HG03095 (cell line): ENCODE measurements around the gene CNOT2.
"Not testable (repeated sequence)": the region's sequence is repeated elsewhere in the genome, so short reads cannot be mapped to it uniquely, and the experiment has no call there.

Experiments
- ATAC-seq: cut with Tn5 transposase; IDR thresholded peaks from one replicate; pipeline ENCODE4 v1.9.1; 2021; ENCODE audit warnings: moderate library complexity; ENCODE audit not compliant: unreplicated experiment

Gene CNOT2

DNA sequence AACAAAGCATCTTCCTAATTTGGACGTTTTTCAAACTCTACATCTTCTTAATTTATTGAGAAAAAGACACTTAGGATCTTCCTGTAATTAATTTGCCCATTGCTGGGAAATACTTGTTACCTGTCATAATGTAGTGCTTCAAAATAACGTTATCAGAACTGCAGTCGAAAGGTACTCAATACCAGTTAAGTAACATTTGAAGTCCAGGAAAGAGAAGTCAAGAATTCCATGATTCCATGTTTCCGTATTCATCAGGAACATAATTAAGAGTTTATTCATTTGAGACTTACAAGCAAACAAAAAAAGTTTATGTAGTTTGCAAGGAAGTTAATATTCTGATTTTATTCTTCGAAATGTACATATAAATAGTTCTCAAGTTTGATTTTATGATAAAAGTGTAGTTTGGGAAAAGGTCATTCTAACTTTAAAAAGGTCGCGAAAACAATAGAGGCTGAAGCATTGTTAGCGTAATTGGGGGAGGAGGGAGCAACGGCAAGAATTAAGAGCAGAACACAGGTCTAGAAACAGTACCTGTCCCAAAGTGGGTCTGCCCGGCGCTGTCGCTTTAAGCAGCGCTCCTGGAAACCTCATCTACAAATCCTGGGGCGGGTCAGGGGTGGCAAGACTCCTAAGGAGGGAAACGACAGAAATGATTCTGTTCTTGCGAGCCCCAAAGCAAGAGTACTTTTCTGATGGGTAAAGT, 121.6 kb downstream of the CNOT2 start:
- no peak for ATAC-seq

DNA sequence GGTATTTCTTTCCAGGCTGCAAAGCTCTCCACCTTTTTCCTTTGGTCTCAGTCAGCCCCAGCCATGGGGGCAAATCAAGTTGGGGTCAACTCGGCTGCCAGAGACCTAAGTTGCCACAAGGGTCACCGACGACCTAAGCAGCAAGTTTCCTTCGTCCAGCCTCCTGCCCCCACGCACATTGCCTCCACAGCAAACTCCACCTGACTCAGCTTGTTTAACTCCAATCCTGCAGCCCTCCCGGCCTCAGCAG, 122.1 kb downstream of the CNOT2 start:
- no peak for ATAC-seq

DNA sequence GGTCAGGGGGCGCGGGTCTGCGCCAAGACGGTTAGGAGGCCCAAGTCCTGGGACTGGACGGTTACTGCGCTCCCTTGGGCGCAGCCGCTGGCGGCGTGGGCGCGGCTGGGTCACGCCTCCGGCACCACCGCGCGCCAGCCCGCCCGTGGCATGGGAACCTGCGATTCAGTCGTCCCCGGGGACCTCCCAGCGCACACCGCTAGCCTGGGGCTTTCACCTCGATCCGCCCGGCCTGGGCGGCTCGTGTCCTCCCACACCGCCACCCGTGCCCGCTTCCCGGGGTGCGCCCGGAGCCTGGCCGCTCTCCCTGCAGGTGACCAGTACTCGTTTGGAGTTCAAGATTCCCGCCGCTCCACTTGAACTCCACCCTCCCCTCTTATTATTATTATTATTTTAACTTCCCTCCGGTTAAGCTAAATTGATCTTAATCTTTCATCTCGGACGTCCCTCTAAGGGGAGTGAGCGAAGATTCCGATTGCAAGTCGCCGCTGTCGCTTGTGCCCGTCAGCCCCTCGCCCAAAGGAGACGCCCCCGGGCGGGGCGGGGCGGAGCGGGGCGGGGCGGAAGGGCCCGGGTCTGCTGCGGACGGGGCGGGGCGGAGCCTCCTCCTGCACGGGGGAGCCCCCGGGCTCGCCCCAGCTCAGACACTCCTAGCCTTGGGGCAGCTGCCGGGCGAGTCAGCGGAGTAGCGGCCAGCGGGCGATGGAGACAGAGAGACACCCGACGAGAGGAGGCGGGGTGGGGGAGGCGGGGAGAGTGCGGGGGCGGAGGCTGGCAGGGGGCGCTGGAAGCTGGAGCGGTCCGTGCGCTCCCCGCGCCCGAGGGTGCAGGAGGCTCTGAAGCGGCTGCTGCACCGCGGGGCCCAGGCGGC, 122.7 kb downstream of the CNOT2 start, which contains the start of gene KCNMB4:
KCNMB4 (plus strand) TSS at position 643 of the 871 bp plus-strand sequence. CDS start 445 bp downstream, outside the sequence.
- ATAC-seq: peak; percentile 82

DNA sequence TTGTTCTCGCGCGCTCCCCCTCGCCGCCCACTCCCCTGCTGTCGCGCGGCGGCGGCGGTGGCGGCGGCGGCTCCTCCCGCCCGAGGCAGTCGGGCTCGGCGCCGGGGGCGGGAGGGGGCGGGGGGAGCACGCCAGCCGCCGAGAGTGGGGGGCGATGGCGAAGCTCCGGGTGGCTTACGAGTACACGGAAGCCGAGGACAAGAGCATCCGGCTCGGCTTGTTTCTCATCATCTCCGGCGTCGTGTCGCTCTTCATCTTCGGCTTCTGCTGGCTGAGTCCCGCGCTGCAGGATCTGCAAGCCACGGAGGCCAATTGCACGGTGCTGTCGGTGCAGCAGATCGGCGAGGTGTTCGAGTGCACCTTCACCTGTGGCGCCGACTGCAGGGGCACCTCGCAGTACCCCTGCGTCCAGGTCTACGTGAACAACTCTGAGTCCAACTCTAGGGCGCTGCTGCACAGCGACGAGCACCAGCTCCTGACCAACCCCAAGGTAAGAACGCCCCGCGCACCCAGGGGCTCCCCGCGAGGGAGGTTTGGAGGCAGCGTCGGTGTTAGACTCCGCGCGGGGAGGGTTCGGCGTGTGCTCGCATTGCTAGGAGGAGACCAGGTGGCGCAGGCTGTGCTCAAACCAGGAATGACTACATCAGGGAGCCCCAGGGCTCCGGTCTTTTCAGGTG, 123.5 kb downstream of the CNOT2 start:
- peak; percentile 37 for ATAC-seq

DNA sequence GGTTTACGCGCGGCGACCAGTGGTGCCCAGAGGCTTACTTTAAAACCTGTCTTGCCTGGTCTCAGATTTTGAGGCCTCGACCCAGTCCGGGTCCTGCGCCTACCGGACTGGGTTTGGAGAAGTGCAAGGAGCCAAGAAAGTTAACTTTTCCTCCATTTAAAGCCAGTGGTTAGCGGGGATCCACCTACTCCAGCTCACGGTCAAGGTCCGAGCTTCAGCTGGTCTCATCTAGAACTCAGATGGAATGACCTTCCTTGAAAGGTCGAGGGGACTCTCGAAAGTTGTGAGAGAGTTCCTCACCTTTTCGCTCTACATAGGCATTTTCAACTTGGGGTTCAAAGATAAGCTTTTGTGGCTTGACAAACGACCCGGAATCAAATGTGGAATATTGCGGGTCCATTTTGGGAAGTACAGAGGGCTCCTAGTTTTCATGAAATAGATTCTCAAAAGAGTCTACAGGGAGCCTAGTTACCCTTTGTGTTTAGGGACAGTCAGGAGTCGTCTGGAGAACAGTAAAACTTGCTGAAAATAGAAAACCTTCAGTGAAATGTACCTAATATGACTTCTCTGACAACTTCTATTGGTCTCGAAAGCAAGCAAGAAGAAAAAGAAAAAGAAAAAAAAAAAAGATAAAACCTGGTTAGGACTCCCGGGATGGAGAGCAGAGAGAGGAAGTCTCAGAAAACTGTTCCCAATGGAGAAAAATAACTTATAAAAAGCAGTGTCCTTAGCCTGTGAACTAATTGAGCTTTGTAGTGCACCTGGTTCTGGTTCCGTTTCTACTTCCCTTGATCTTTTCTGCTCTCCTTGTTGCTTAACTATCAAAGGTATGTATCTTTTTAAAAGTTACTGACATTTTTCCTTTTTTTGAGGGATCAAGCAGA, 124.3 kb downstream of the CNOT2 start:
- no peak for ATAC-seq

DNA sequence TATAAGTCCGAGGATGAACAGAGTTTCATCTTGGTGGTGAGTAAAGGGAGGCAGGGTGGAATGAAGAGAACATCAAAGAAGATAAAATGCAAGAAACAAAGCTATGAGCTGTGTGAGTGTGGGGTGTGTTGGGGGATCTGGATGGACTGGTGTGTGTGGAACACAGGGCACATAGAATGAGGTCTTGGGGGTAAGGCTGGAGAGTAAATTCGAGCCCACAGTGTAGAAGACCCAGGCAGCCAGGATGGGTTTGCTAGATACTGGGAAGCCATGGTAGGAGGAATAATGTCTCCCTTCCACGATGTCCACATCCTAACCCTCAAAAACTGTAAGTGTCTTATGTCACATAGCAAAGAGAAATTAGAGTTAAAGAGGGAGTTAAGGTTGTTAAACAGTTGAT, 129.6 kb downstream of the CNOT2 start:
- no peak for ATAC-seq

DNA sequence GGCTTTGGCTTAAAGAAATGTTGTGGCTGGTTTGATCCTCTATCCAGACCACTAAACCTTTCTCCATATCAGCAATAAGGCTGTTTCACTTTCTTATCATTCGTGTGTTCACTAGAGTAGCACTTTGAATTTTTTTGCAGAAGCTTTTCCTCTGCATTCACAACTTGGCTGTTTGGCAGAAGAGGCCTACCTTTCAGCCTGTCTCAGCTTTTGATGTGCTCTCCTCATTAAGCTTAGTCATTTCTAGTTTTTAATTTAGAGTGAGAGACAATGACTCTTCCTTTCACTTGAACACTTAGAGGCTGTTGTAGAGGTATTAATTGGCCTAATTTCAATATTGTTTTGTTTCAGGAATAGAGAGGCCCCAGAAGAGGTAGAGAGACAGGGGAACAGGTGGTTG, 136.6 kb downstream of the CNOT2 start:
- no peak for ATAC-seq

DNA sequence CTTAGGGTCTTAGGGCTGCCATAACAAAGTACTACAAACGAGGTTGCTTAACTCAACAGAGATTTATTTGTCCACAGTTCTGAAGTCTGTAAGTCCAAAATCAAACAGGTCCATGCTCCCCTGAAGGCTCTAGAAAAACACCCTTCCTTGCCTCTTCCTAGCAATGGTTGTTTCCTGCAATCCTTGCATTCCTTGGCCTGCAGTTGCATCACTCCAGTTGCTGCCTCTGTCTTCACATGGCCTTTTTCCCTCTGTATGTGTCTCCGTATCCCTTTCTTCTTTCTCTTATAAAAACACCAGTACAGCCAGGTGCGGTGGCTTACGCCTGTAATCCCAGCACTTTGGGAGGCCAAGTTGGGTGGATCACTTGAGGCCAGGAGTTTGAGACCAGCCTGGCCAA, 140.3 kb downstream of the CNOT2 start:
- ATAC-seq: no peak

DNA sequence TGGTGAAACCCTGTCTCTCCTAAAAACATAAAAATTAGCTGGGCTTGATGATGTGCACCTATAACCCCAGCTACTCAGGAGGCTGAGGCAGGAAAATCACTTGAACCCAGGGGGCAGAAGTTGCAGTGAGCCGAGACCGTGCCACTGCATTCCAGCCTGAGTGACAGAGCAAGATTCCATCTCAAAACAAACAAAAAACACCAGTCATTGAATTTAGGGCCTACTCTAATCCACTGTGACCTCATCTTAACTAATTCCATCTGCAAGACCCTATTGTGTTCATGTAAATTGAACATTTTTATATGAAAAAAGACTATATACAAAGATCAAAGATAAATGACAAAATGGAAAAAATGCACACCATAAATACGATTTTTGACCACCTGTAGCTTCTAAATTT, 140.7 kb downstream of the CNOT2 start:
- ATAC-seq: no peak

DNA sequence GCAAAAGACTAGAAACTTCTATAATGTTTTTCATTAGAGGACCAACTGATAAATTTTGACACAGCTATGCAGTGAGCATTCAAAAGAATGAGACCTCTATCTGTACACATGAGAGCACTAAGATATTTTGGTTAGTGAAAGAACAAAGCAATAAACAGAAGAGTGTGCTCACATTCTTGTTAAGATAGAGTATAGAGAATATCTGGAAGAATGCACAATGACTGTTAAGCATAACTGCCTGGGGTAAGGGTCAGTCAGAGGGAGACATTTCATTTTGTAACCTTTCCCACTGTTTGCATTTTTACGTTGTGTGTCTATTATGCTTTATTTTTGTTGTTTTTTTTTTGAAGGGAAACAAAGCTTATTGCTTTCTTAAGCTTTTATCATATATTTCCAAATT, 143.5 kb downstream of the CNOT2 start:
- ATAC-seq: no peak

DNA sequence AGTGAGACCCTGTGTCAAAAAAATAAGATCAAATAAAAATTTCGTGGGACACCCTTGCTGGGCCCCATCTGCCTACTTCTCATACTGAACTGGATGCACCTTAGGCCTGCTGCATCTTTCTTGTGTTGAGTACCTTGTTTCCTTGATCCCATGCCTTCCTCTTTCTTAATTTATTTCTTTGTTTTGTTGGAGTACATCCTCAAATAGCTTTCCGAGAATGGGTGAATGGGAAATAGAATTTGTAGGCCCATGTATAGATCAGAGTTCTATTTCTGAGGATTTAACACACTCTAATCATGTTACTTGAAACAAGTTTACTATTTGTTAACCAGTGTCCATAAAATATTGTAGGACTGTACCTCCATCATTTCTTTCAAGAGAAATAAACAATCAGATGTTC, 146.4 kb downstream of the CNOT2 start:
- no peak for ATAC-seq

DNA sequence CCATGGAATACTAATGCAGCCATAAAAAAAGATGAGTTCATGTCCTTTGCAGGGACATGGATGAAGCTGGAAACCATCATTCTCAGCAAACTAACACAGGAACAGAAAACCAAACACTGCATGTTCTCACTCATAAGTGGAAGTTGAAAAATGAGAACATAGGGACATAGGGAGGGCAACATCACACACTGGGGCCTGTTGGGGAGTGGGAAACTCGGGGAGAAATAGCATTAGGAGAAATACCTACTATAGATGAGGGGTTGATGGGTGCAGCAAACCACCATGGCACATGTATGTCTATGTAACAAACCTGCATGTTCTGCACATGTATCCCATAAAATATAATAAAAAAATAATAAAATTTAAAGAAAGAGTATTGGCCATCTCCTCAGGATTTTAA, 149.4 kb downstream of the CNOT2 start:
- not testable (repeated sequence) for ATAC-seq

DNA sequence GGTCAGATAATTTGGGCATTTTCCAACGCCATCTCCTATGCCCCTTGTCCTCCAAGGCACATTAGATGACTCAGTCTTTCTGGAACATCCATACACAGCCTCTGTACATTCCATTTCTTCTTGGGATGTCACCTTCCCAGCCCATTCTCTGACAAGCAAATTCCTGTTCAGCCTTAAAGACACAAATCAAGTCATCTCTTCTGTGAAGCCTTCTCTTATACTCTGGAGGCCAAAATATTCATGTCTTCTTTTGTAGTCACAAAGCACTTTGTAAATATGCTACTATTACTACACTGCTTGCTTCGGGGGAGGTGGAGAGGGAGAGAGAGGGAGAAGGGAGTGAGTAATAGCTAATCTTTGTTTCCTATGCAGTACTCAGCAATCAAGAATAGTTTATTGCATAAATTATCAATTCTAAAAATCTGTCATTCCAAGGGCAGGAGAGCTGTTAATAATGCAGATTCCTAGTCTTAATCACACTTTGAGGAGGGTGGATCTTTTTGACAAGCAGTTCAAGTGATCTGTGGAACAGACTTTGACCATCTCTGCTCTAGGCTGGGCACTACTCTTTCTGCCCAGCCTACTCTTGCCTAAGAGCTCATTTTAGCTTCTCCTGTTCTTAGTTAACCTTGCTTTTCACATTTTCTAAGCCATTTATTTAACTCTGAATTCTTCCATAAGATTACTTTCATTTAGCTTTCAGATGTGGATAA, 150.7 kb downstream of the CNOT2 start:
- ATAC-seq: no peak

DNA sequence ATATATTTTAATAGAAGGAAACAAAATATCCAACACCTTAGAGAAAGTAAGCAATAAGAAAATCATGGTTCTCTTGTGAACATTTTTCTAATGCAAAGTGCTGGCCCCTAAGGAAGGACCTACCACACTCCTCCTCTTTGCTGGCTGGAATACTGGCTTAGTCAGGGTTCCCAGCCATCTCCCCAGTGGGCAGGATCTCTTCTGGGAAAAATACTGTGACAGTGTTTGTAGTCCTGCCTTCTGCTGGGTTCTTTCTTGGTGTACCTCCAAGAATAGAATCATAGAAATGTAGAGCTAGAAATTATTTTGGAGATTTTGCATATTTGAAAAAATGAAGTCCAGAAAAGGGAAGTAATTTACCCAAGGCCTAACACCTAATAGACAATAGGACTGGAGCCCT, 154.8 kb downstream of the CNOT2 start:
- no peak for ATAC-seq

DNA sequence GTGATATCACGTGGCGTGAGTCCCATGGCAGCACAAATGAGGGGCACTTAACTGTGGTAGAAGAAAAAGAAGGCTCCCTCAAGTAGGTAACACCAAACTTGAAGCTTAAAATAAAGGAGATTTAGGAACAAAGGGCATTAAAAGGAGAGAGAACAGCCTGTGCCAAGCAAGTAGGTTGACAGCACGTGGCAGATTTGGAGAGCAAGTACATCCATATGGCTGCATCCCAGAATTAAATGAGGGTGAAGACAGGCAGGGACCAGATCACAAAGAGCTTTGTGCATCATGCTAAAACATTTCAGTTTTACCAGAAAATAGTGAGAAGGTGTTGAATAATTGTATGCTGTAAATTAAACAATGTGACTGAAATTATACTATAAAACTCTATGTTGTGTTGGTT, 155.6 kb downstream of the CNOT2 start:
- no peak for ATAC-seq

DNA sequence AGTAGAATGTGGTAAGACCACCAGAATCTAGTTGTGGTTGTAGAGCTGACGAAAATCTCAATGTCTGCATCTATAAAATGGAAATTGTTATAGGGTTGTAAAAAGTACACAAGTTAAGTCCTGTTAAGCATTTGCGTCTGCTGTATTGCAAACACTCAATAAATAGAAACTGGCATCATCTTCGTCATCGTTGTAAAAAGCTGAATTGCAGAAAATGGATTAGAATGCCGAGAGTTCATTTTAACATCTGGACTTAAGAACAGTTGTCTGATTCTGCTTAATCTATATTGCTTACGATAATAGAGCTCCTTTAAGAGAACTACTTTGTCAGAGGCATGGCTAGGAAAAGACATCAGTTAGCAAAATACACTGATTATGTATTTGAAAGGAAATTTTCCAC, 156.1 kb downstream of the CNOT2 start:
- no peak for ATAC-seq

DNA sequence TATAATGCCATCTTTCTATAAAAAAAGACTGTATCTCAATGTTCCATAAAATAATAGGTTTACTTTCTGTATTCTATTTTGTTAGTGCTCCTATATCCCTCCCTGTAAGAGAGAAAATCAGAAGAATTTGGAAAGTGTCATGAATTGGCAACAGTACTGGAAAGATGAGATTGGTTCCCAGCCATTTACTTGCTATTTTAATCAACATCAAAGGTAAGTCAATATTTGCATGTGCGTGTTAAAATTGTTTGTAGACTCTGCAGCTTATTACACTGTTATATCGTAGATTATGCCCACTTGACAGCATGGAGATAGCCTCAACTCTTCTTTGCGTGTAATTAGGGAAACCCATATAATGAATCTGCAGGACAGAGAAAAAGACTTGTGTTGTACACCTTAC, 156.9 kb downstream of the CNOT2 start:
- ATAC-seq: no peak

DNA sequence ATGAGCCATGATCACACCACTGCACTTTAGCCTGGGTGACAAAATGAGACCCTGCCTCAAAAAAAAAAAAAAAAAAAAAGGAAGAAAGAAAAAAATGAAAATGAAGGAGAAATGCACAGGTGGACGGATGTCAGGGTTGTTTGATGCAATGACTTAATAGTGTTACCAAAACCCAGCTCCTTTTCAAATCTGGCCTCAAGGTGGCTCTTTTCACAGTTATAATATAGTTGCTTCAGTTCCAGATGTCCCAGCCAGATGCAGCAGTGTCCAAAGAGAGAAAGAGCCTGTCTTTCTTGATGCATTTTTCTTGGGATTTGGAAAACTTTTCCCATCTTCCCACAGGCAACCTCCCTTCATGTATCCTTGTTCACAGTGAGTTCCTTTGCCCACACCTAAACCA, 159.4 kb downstream of the CNOT2 start:
- ATAC-seq: no peak

DNA sequence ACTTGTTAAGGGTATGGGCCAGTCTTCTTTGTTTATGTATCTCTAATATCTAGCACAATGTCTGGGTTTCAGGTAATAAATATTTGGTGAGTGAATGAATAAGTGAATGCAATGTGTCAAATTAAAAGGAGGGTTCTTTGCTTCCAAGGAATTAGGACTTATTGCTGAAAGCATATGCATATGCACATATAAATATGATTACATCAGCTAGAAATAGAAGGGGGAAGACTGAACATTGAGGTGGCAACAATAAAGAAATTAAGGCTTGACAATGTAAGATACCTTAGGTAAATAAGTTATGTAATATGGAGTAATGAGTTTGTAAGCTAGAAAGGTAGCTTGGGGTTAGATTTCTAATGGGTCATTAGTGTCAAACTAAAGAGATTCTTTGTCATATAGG, 160.6 kb downstream of the CNOT2 start:
- no peak for ATAC-seq
